Measurements from ENCODE around the gene PROC.

GRCh38 chr2:127427376-127428056 is 9.3 kb downstream of the PROC start:
- TF ChIP-seq, protein P1, sequence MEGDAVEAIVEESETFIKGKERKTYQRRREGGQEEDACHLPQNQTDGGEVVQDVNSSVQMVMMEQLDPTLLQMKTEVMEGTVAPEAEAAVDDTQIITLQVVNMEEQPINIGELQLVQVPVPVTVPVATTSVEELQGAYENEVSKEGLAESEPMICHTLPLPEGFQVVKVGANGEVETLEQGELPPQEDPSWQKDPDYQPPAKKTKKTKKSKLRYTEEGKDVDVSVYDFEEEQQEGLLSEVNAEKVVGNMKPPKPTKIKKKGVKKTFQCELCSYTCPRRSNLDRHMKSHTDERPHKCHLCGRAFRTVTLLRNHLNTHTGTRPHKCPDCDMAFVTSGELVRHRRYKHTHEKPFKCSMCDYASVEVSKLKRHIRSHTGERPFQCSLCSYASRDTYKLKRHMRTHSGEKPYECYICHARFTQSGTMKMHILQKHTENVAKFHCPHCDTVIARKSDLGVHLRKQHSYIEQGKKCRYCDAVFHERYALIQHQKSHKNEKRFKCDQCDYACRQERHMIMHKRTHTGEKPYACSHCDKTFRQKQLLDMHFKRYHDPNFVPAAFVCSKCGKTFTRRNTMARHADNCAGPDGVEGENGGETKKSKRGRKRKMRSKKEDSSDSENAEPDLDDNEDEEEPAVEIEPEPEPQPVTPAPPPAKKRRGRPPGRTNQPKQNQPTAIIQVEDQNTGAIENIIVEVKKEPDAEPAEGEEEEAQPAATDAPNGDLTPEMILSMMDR (conservative IDR thresholded peaks at IDR 0.05; ENCODE audit: low read depth, low read length), result no peak
- TF ChIP-seq EZH2 (IDR thresholded peaks at IDR 0.05; ENCODE audit: low read length, unreplicated experiment) (no peak), EZH2phosphoT487 (IDR thresholded peaks at IDR 0.05; ENCODE audit: borderline replicate concordance, low read length) (no peak)

All from PC-3 (cell line).